HEK293 (cell line): ENCODE measurements around the gene TXNDC11.

Source experiments
- MEIS1 ChIP-seq: sonication (generic); formaldehyde crosslinking; IDR thresholded peaks from 2 replicates; pipeline ENCODE4 v1.8.1; 2022; ENCODE audit warnings: missing genetic modification reagents, mild to moderate bottlenecking, borderline replicate concordance
- MZF1 ChIP-seq: fragments of 450-650 bp; formaldehyde crosslinking; IDR thresholded peaks from 2 replicates; pipeline ENCODE4 v1.5.1; 2017; ENCODE audit warnings: missing biosample characterization, missing genetic modification characterization, borderline replicate concordance
- SP3 ChIP-seq: fragments of 450-650 bp; formaldehyde crosslinking; IDR thresholded peaks from 2 replicates; pipeline ENCODE4 v1.5.1; 2016; ENCODE audit warnings: missing biosample characterization, missing genetic modification characterization
- TCF7L2 ChIP-seq: IDR thresholded peaks from 2 replicates; pipeline ENCODE4 v1.6.1; 2011; ENCODE audit warnings: low read depth, mild to moderate bottlenecking, inconsistent platforms, low read length, moderate library complexity, borderline replicate concordance
- ZNF133 ChIP-seq: fragments of 450-650 bp; formaldehyde crosslinking; IDR thresholded peaks from 2 replicates; pipeline ENCODE4 v1.5.1; 2016; ENCODE audit warnings: missing biosample characterization, missing genetic modification characterization
- ZNF335 ChIP-seq: fragments of 450-650 bp; formaldehyde crosslinking; conservative IDR thresholded peaks from 2 replicates; pipeline ENCODE4 v1.5.1; 2016; ENCODE audit warnings: missing biosample characterization, missing genetic modification characterization
- ZNF341 ChIP-seq: fragments of 450-650 bp; formaldehyde crosslinking; IDR thresholded peaks from 2 replicates; pipeline ENCODE4; 2016; ENCODE audit warnings: low read depth, missing biosample characterization, missing genetic modification characterization
- ZNF423 ChIP-seq: fragments of 450-650 bp; formaldehyde crosslinking; IDR thresholded peaks from 2 replicates; pipeline ENCODE4 v1.5.1; 2016; ENCODE audit warnings: missing biosample characterization, missing genetic modification characterization
- ZNF707 ChIP-seq: fragments of 450-650 bp; formaldehyde crosslinking; IDR thresholded peaks from 2 replicates; pipeline ENCODE4 v1.5.1; 2016; ENCODE audit warnings: missing biosample characterization, missing genetic modification characterization
- ZSCAN16 ChIP-seq: fragments of 450-650 bp; formaldehyde crosslinking; IDR thresholded peaks from 2 replicates; pipeline ENCODE4 v1.5.1; 2016; ENCODE audit warnings: missing biosample characterization, missing genetic modification characterization
- TF ChIP-seq, protein P1 (sequence below): fragments of 450-650 bp; formaldehyde crosslinking; IDR thresholded peaks from 2 replicates; pipeline ENCODE4 v1.5.1; 2016; ENCODE audit warnings: missing biosample characterization, missing genetic modification characterization
- TF ChIP-seq, protein P2 (sequence below): fragments of 450-650 bp; formaldehyde crosslinking; IDR thresholded peaks from 2 replicates; pipeline ENCODE4 v1.5.1; 2017; ENCODE audit warnings: missing biosample characterization, missing genetic modification characterization

DNA sequence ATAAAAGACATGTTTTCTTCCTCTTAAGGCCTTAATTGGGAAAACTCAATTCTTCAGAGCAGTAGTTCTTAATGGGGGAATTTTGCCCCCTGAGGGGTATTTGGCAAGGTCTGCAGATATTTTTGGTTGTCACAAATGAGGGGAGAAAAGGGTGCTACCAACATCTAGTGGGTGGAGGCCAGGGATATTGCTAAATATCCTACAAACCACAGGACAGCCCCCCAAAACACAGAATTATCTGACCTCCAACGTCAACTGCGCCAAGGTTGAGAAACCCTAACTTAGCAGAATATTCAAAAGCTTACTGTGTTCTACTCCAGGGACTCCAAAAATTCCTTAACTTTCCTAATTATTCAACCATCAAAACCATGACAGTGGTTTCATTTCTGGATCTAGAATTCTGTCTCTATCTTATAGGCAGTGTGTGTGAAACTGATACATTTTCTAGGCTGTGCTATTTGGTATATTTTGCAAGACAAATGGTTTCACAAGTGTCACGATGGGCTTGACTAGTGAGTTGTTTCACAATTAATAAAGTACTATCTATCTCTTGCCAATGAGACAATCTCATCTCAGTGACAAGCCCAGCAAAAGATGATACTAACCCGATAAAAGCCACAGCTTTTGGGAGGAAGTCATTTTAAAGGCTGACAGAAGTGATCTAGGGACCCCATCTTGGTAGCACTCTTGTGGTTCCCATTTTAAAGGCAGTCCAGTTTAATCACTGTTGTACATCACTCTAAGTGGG is 14.7 kb downstream of the TXNDC11 start:
- TF ChIP-seq ZNF423 (tag by site-specific recombination) (no peak), ZNF707 (tag by site-specific recombination) (no peak), ZNF341 (tag by site-specific recombination) (no peak), ZNF133 (tag by site-specific recombination) (no peak), MEIS1 (no peak), ZNF335 (tag by site-specific recombination) (no peak), MZF1 (tag by site-specific recombination) (no peak), SP3 (tag by site-specific recombination) (no peak), ZSCAN16 (tag by site-specific recombination) (no peak), TCF7L2 (no peak)
- TF ChIP-seq, protein P1, sequence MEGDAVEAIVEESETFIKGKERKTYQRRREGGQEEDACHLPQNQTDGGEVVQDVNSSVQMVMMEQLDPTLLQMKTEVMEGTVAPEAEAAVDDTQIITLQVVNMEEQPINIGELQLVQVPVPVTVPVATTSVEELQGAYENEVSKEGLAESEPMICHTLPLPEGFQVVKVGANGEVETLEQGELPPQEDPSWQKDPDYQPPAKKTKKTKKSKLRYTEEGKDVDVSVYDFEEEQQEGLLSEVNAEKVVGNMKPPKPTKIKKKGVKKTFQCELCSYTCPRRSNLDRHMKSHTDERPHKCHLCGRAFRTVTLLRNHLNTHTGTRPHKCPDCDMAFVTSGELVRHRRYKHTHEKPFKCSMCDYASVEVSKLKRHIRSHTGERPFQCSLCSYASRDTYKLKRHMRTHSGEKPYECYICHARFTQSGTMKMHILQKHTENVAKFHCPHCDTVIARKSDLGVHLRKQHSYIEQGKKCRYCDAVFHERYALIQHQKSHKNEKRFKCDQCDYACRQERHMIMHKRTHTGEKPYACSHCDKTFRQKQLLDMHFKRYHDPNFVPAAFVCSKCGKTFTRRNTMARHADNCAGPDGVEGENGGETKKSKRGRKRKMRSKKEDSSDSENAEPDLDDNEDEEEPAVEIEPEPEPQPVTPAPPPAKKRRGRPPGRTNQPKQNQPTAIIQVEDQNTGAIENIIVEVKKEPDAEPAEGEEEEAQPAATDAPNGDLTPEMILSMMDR (tag by site-specific recombination) = no peak
- TF ChIP-seq, protein P2, sequence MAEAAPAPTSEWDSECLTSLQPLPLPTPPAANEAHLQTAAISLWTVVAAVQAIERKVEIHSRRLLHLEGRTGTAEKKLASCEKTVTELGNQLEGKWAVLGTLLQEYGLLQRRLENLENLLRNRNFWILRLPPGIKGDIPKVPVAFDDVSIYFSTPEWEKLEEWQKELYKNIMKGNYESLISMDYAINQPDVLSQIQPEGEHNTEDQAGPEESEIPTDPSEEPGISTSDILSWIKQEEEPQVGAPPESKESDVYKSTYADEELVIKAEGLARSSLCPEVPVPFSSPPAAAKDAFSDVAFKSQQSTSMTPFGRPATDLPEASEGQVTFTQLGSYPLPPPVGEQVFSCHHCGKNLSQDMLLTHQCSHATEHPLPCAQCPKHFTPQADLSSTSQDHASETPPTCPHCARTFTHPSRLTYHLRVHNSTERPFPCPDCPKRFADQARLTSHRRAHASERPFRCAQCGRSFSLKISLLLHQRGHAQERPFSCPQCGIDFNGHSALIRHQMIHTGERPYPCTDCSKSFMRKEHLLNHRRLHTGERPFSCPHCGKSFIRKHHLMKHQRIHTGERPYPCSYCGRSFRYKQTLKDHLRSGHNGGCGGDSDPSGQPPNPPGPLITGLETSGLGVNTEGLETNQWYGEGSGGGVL = no peak
